ENCODE results near the gene PPEF1. TPM values are rescaled to one million over a fixed set of nuclear protein-coding genes. Genes with fewer than 3 reads are reported as not detected.

The PPEF1 gene
- total RNA-seq, result 0.58 TPM
- long read RNA-seq, partial matches to known transcripts, result 1 of 1 reads
- long read RNA-seq, other reads (novel, unspliced or antisense), result 0 of 1 reads

DNA sequence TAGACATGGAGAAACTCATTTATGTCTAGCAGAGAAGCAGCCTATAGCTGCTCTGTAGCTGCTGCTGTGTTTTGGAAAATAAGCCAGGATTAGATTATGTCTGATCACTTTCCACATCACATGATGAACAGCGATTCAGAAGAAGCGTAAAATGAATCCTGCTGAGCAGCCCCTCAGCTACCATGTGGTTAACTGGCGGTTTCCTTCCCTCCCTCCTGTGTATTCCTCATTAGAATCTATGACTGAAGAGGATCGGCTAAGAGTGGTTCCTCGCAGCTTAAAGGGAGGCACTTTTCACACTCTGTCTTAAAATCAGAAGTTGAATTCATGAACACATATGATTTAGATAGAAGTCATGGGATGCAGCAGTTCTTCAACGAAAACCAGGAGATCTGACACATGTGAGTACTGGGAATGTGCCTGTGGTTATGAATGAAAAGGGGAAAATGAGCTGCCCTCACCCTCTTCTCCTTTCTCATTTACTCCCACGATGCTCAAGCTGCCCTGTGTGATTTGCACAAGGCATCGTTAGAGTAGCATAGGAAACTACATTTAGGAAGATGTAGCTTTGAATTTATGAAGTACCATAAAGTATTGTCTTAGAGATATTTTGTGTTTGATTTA, at the start of gene PPEF1:
Gene PPEF1 (plus strand): TSS at position 220 of the 624 bp plus-strand sequence. CDS start 136 bp downstream, at position 356.
- Histone ChIP-seq H3K27ac (replicated peaks) (no peak within 1 kb of the TSS), H3K9me3 (replicated peaks) (peaks cover 2% of the 10 kb centered on the region)
- intact Hi-C loops (cut with micrococcal nuclease), result no loop called here

DNA sequence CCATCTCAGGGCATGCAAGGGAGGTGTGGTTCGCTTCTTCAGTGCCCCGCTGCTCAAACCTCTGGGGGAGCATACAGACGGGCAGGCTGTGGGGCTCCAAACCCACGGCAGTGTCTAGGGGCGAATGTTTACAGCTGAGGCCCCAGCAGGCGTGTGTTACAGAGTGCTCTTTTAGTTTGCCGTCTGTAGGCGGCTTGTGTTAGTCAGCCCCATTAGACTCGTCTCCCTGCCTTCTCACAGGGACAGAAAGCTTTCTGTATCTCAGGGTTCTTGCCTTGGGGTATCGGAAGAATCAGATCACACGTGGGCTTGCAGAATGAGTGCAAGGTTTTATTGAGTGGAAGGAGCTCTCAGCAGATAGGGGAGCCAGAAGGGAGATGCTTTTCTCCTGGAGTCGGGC, 46.2 kb upstream of the PPEF1 start:
- no peaks in the 10 kb centered on the region for H3K36me3 ChIP-seq
- no peaks in the 10 kb centered on the region for H3K27me3 ChIP-seq (ENCODE audit: low read depth)
- H3K4me1 ChIP-seq, result no peaks in the 10 kb centered on the region
- TF ChIP-seq CTCF (IDR thresholded peaks at IDR 0.05; ENCODE audit: borderline replicate concordance), result no peak
- intact Hi-C loops (cut with micrococcal nuclease), result no loop called here
- no peak overlapping the region for H3K4me3 ChIP-seq
- H3K27ac ChIP-seq (replicated peaks), result no peak overlapping the region
- no peak for DNase-seq
- H3K9me3 ChIP-seq (replicated peaks), result no peaks in the 10 kb centered on the region

More for the DNA sequence above, at the start of gene PPEF1:
- H3K36me3 ChIP-seq, result no peaks in the 10 kb centered on the region
- TF ChIP-seq CTCF (IDR thresholded peaks at IDR 0.05; ENCODE audit: borderline replicate concordance), result no peak
- H3K4me3 ChIP-seq, result no peak within 1 kb of the TSS
- no peaks in the 10 kb centered on the region for H3K27me3 ChIP-seq (ENCODE audit: low read depth)
- DNase-seq, result no peak
- H3K4me1 ChIP-seq, result no peaks in the 10 kb centered on the region

DNA sequence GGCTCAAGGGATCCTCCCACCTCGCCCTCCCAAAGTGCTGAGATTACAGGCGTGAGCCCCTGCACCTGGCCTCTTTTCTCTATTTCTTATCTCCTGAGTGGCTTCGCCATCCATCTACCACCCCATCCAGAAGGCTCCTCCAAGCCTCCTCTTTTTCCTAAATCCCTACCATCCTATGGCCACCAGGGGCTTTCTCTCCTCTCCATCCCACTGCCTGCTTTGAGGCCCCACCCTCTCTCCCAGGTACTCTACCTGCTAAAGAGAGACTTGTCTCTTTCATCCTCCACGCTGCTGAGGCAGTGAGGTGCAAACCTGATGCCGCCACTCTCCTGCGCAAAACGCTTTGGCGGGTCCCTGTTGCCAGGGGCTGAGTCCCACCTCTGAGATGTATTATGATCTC, 42.5 kb upstream of the PPEF1 start:
- H3K27me3 ChIP-seq (ENCODE audit: low read depth), result no peaks in the 10 kb centered on the region
- no peak for TF ChIP-seq CTCF (IDR thresholded peaks at IDR 0.05; ENCODE audit: borderline replicate concordance)
- H3K27ac ChIP-seq (replicated peaks), result no peak overlapping the region
- no peaks in the 10 kb centered on the region for H3K36me3 ChIP-seq
- no peaks in the 10 kb centered on the region for H3K9me3 ChIP-seq (replicated peaks)
- H3K4me3 ChIP-seq, result no peak overlapping the region
- DNase-seq, result no peak
- H3K4me1 ChIP-seq, result no peaks in the 10 kb centered on the region
- intact Hi-C loops (cut with micrococcal nuclease), result no loop called here

DNA sequence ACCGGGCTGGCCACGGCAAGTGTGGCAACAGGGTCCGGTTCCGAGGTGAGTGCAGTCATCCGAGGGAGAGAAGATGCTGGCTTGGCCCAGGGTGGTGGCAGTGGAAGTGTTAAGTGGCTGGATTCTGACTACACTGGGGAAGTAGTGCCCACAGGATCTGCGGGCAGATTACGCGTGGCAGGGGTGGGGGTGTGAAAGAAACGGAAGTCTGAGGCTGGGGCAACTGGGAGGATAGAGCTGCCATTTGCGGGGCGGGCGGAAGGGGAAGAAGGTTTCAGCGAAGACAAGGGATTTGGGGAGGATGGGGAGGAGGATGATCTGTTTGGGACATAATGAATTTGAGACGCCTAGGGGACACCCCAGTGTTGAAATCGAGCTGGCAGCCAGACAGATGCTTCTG, 40.8 kb upstream of the PPEF1 start:
- H3K36me3 ChIP-seq, result no peaks in the 10 kb centered on the region
- H3K4me1 ChIP-seq, result no peaks in the 10 kb centered on the region
- DNase-seq, result no peak
- H3K4me3 ChIP-seq, result no peak overlapping the region
- no peaks in the 10 kb centered on the region for H3K27me3 ChIP-seq (ENCODE audit: low read depth)
- no peaks in the 10 kb centered on the region for H3K9me3 ChIP-seq (replicated peaks)
- H3K27ac ChIP-seq (replicated peaks), result no peak overlapping the region
- TF ChIP-seq CTCF (IDR thresholded peaks at IDR 0.05; ENCODE audit: borderline replicate concordance), result no peak
- intact Hi-C loops (cut with micrococcal nuclease), result no loop called here

- DNase-seq, result no peak
- no peak overlapping the region for H3K4me3 ChIP-seq
- H3K9me3 ChIP-seq (replicated peaks), result no peaks in the 10 kb centered on the region
- TF ChIP-seq CTCF (IDR thresholded peaks at IDR 0.05; ENCODE audit: borderline replicate concordance), result no peak
- no peaks in the 10 kb centered on the region for H3K4me1 ChIP-seq
- no peak overlapping the region for H3K27ac ChIP-seq (replicated peaks)
- no peaks in the 10 kb centered on the region for H3K36me3 ChIP-seq
- H3K27me3 ChIP-seq (ENCODE audit: low read depth), result no peaks in the 10 kb centered on the region
- intact Hi-C loops (cut with micrococcal nuclease), result no loop called here
These were observed 39.2 kb upstream of the PPEF1 start for GRCh38 chrX:18668071-18668835.
